Measurements from ENCODE around the gene OR5B21. TPM values are rescaled to one million over a fixed set of nuclear protein-coding genes. Genes with fewer than 3 reads are reported as not detected.

The OR5B21 gene
- total and polyA plus RNA-seq, 7 donors = 0.83 TPM; not detected in 6

DNA sequence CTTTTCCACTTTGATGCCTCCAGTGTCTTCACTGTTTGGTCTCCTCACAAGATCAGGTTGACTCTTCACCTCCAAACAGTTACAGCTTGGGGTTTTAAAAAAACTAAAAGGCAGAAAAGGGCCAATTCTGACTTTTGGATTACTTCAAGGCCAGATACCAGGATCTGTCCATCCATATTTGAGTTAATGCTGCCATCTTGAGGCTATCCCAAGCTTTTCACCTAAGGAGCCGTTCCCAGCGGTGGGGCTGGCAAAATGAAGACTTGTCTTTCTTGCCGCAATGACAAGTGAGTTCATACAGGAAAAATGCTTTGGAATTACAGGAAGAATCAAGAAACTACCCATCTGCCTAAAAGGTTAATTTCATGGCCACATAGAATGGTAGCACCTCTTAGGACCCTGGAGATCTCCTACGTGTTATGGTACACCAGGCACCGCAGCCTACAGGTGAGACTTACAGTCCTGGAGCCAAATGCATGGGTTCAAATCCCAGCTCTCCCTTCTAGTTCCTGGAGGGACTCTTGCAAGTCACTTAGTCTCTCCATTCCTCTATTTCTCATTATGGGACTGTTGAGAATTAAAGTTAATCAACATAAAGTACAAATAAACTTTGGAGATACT is 6.0 kb upstream of the OR5B21 start:
- H3K4me1 ChIP-seq = no peaks in the 10 kb centered on the region
- TF ChIP-seq POLR2AphosphoS5 (IDR thresholded peaks at IDR 0.05) (no peak), EP300 (IDR thresholded peaks at IDR 0.05) (no peak), POLR2A (IDR thresholded peaks at IDR 0.05) (no peak)
- TF ChIP-seq, protein P1, sequence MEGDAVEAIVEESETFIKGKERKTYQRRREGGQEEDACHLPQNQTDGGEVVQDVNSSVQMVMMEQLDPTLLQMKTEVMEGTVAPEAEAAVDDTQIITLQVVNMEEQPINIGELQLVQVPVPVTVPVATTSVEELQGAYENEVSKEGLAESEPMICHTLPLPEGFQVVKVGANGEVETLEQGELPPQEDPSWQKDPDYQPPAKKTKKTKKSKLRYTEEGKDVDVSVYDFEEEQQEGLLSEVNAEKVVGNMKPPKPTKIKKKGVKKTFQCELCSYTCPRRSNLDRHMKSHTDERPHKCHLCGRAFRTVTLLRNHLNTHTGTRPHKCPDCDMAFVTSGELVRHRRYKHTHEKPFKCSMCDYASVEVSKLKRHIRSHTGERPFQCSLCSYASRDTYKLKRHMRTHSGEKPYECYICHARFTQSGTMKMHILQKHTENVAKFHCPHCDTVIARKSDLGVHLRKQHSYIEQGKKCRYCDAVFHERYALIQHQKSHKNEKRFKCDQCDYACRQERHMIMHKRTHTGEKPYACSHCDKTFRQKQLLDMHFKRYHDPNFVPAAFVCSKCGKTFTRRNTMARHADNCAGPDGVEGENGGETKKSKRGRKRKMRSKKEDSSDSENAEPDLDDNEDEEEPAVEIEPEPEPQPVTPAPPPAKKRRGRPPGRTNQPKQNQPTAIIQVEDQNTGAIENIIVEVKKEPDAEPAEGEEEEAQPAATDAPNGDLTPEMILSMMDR (IDR thresholded peaks at IDR 0.05) = peak in 3 of 4 experiments; percentile 23 to 42 (median 27)
- 29 to 39% methylated on average over 5 of the region's 5 CpGs for WGBS, 2 donors
- H3K36me3 ChIP-seq = no peaks in the 10 kb centered on the region
- H3K9me3 ChIP-seq = no peaks in the 10 kb centered on the region
- H3K4me3 ChIP-seq = no peak overlapping the region
- intact Hi-C loops (cut with DNase I) = no loop called here
- H3K27ac ChIP-seq = no peak overlapping the region
- no peaks in the 10 kb centered on the region for H3K27me3 ChIP-seq
- no peak for DNase-seq

DNA sequence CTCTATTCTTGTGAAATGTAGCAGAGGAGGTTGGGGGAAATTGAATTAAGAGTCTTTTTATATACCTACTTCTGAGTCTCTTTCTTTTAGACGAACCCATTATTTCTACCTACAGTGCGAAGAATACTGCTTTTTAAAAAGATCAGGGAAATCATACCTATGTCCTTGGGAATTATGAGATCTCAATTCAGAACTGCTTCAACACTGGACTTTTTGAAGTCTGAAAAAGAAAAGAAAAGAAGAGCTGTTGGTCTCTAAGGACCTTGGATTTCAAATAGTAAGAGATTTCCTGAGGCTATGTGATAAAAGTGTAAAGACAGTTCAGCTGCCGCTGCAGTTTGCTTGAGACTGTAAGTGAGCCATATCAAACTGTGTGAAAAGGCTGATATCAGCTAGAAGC is 3.7 kb upstream of the OR5B21 start:
- 96 to 98% methylated on average over 3 of the region's 3 CpGs for WGBS, 2 donors
- Histone ChIP-seq H3K4me3 (no peak overlapping the region), H3K27ac (no peak overlapping the region), H3K27me3 (no peaks in the 10 kb centered on the region), H3K9me3 (no peaks in the 10 kb centered on the region), H3K36me3 (no peaks in the 10 kb centered on the region), H3K4me1 (no peaks in the 10 kb centered on the region)
- DNase-seq = no peak
- intact Hi-C loops (cut with DNase I) = no loop called here
- no peak for TF ChIP-seq POLR2AphosphoS5 (IDR thresholded peaks at IDR 0.05)
- no peak for TF ChIP-seq POLR2A (IDR thresholded peaks at IDR 0.05)
- TF ChIP-seq EP300 (IDR thresholded peaks at IDR 0.05) = no peak
- TF ChIP-seq, protein P1 (IDR thresholded peaks at IDR 0.05) = no peak

DNA sequence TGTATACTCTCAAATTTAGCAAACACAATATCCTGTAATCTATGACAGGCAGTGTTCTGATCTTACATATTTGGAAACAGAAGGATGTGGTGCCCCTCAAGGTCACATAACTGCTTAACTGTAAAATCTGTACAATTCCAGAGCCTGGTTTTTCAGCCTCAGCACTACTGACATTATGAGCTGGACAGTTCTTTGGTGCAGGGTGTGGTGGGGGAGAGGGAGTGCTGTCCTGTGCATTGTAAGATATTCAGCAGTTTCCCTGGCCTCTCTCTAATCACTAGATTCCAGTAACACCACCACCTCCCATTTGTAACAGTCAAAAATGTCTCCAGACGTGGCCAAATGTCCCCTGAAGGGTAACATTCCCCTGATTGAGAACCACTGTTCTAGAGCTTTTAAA is 1.8 kb upstream of the OR5B21 start:
- intact Hi-C loops (cut with DNase I) = no loop called here

DNA sequence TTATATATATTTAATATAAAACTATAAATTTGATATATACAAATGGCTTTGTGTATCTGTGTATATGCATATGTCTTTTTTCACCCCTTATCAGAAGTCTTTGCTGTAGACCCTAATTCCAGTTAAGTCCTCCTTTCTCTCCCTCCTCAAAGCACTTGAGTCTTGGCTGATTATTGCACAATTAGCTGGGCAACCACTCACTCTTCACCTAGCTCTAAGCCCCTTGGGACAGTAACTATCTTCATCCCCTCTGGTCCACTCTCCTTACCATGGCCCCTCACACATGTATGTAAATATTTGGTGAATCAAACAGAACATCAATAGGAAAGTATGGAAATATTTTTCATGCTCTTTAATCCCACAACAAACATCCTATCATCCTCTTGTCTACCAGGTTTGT is 909 bp upstream of the OR5B21 start:
- no peak overlapping the region for H3K27ac ChIP-seq
- DNase-seq = no peak
- H3K27me3 ChIP-seq = no peaks in the 10 kb centered on the region
- TF ChIP-seq EP300 (IDR thresholded peaks at IDR 0.05) (no peak), POLR2A (IDR thresholded peaks at IDR 0.05) (no peak), POLR2AphosphoS5 (IDR thresholded peaks at IDR 0.05) (no peak)
- TF ChIP-seq, protein P1 (IDR thresholded peaks at IDR 0.05) = no peak
- no peak overlapping the region for H3K4me3 ChIP-seq
- no peaks in the 10 kb centered on the region for H3K36me3 ChIP-seq
- no peaks in the 10 kb centered on the region for H3K4me1 ChIP-seq
- intact Hi-C loops (cut with DNase I) = no loop called here
- no peaks in the 10 kb centered on the region for H3K9me3 ChIP-seq

More for the DNA sequence above, 1.8 kb upstream of the OR5B21 start:
- H3K4me1 ChIP-seq = no peaks in the 10 kb centered on the region
- H3K9me3 ChIP-seq = no peaks in the 10 kb centered on the region
- 69 to 73% methylated on average over 1 of the region's 1 CpG for WGBS, 2 donors
- no peak overlapping the region for H3K27ac ChIP-seq
- TF ChIP-seq, protein P1 (IDR thresholded peaks at IDR 0.05) = no peak
- TF ChIP-seq POLR2AphosphoS5 (IDR thresholded peaks at IDR 0.05) (no peak), EP300 (IDR thresholded peaks at IDR 0.05) (no peak), POLR2A (IDR thresholded peaks at IDR 0.05) (no peak)
- no peak for DNase-seq
- H3K36me3 ChIP-seq = no peaks in the 10 kb centered on the region
- no peaks in the 10 kb centered on the region for H3K27me3 ChIP-seq
- H3K4me3 ChIP-seq = no peak overlapping the region

DNA sequence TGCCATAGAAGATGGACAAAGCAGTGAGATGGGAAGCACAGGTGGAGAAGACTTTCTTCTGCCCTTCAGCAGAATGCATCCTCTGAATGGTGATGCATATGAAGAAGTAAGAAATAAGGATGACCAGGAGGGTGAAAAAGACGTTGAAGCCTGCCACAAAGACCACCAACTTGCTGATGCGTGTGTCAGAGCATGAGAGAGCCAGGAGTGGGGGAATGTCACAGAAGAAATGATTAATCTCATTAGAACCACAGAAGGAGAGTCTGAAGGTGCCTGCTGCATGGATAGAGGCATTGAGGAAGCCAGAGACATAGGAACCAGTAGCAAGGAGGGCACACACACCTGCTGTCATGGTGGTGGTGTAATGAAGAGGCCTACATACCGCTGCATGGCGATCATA is 550 bp downstream of the OR5B21 start:
- intact Hi-C loops (cut with DNase I) = no loop called here
- TF ChIP-seq, protein P1 (IDR thresholded peaks at IDR 0.05) = no peak
- no peak for TF ChIP-seq POLR2A (IDR thresholded peaks at IDR 0.05)
- no peak for TF ChIP-seq POLR2AphosphoS5 (IDR thresholded peaks at IDR 0.05)
- TF ChIP-seq EP300 (IDR thresholded peaks at IDR 0.05) = no peak
- H3K36me3 ChIP-seq = no peaks in the 10 kb centered on the region
- WGBS, 2 donors = 86 to 92% methylated on average over 4 of the region's 4 CpGs
- no peak overlapping the region for H3K4me3 ChIP-seq
- no peak for DNase-seq
- H3K4me1 ChIP-seq = no peaks in the 10 kb centered on the region
- H3K27ac ChIP-seq = no peak overlapping the region
- no peaks in the 10 kb centered on the region for H3K27me3 ChIP-seq
- no peaks in the 10 kb centered on the region for H3K9me3 ChIP-seq

Measured in sigmoid colon (tissue), 7 donors.